Measurements from ENCODE around the gene PNPO. TPM values are rescaled to one million over a fixed set of nuclear protein-coding genes. Genes with fewer than 3 reads are reported as not detected.

PNPO gene
- polyA plus RNA-seq, 1 donor = 9.7 TPM

DNA sequence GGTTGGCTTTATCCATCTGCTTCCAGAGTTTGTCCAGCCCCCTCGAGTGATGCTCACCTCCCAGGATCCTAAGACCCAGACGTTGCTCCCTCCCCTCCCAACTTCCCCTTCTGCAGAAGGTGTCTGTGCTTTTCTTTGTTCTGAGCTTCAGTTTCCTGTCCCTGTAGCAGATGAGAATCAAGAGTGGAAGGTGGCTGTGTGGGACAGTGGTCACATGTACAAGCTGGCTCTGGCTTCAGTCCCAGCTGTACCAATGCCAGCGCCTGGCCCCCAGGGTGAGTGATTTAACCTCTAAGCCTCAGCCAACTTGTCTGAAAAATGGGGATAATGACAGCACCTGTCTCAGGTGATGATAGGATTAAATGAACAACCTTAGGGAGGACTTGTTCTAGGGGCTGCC, 8.6 kb downstream of the PNPO start:
- DNase-seq (ENCODE audit: low read depth) = no peak

DNA sequence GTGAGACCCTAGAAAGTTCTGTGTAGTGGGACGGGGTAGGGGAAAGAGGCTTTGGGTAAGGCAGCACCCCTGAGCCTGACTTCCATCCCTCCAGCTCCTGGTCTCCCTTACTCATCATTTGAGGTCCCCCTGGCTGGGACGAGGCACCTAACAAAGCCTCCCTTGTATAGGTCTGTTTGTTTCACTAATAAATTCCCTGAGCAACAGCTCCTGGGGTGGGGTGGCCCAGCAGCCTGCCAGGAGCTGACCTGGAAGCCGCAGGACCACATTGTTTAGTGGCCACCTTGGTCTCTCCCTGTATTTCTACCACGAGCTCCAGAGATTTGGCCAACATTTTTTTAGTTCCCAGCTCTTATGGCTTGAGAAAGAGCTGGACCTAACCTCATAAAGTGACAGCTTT, 9.1 kb downstream of the PNPO start:
- DNase-seq (ENCODE audit: low read depth) = no peak

DNA sequence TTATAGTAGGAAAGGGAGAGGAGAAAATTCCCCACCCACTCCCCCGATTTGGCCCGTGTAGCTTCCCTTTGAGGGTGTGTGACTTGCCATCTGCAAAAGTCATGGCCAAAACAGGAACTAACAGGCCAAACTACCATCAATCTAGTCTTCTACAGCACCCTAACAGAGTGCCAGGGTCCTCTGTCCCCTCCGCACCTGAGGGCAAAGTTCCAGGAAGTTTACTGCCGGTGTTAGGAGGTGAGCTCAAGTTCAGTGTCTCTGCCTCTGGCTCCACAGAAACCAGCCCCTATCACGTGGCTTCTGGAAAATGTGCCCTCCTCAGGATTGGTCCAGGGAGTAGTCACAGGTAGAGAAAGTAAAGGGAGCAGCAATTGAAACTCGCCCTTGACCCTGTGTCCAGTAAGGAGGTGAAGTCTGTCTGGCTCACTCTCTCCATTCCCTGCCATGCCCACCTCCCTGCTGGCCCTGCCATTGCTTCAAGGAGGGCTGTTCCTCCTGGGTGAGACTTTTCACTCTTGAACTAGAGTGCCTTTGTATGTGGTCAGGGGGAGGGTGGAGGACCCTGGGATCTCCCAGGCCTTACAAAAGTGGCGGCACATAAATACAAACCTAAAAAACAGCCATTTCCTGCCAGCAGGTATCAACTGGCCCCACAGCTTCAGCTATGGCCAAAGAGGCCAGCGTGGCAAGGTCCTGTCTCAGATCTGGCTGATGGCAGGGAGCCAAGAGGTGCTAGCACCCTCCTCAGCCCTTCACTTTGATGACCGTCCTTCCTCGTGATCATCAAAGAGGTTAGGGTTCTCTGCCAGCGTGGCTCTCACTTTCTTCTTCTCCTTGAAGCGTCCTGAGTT, 11.0 kb downstream of the PNPO start:
- no peak for DNase-seq (ENCODE audit: low read depth)

DNA sequence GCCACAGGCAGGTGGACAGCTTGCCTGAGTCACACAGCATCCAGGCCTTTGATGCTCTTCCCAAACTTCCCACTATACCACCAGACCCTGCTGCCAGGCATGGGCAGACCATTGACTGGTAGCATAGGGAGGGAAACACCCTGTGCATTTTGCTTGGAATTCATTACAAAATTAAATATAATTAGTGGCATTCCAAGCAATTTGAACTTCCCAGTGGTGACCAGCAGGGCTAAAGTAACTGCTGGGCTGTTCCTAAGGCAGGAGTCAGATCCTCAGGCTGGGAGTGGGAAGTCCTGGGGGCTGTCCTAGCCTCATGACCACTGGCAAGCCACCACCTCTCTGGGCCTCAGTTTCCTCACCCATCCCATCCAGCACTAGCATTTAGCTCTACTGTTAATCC, 12.5 kb downstream of the PNPO start:
- no peak for DNase-seq (ENCODE audit: low read depth)

DNA sequence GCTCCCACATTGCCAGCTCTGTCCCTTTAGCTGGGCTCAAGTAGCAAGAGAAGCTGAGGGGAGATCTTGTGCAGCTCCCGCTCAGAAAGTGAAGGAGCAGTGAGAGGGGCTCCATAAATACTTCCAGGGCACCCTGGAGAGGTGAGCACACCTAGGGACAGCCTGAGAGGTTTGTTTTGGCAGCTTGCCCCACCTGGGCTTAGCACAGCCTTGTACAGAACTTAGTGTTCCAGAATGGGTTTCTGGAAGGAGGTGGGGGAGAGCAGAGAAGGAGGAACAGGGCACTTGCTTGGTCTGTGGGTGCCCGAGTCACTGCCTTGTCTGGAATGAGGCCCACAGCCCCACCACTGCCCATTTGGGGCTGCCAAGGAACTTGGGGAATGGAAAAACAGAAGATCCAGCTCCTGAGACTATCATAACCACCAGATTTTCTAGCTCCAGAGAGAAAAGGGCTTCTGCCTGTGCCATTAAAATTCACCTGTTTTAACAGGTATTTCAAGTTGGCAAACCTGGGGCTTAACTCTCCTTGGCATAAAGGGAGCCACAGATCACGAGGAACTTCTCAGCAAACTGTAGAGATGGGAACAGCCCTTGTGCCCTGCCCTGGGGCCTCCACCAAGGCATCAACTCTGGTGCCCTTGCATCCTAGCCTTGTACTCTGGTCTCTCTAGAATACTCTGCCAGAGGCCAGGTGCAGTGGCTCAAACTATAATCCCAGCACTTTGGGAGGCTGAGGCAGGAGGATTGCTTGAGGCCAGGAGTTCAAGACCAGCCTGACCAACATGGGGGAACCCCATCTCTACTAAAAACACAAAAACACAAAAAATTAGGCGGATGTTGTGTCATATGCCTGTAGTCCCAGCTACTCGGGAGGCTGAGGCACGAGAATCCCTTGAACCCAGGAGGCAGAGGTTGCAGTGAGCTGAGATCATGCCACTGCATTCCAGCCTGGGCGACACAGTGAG, 14.4 kb downstream of the PNPO start:
- DNase-seq (ENCODE audit: low read depth) = no peak

DNA sequence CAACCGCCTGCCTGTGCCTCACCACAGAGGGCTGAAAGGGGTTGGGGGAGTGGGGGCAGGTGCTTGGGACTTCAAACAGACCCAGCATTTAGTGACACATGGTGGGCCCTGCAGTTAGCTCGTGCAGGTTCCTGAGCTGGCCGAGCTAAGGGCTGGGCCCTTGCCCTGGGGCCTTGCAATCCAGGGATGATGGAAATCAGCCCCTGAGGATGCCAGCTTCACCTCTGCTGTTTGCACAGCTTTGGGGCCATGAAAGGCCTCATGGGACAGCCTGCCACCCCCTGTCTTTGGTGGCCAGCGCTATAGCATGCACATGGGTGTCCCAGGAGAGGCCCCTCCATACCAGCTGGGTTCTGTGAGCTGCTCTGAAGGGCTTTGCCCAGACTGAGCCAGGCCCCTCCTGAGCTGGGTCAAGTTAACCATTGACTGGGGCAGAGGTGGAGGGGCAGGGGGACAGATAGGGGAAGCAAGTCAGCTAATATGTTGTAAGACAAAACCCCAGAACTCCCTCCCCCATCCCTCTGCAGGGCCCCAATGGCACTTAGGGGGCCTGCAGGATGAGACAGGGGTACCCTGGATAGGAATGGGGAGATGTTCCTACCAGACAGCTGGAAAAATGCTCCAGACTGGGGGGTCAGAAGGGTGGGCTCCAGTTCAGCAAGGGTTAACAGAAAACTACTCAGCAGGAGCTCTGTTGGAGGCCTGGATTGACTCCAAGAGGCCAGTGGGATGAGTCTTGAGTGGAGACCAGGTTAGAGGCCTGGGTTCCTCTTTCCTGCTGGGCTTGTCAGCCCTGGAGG, 15.6 kb downstream of the PNPO start:
- no peak for DNase-seq (ENCODE audit: low read depth)

DNA sequence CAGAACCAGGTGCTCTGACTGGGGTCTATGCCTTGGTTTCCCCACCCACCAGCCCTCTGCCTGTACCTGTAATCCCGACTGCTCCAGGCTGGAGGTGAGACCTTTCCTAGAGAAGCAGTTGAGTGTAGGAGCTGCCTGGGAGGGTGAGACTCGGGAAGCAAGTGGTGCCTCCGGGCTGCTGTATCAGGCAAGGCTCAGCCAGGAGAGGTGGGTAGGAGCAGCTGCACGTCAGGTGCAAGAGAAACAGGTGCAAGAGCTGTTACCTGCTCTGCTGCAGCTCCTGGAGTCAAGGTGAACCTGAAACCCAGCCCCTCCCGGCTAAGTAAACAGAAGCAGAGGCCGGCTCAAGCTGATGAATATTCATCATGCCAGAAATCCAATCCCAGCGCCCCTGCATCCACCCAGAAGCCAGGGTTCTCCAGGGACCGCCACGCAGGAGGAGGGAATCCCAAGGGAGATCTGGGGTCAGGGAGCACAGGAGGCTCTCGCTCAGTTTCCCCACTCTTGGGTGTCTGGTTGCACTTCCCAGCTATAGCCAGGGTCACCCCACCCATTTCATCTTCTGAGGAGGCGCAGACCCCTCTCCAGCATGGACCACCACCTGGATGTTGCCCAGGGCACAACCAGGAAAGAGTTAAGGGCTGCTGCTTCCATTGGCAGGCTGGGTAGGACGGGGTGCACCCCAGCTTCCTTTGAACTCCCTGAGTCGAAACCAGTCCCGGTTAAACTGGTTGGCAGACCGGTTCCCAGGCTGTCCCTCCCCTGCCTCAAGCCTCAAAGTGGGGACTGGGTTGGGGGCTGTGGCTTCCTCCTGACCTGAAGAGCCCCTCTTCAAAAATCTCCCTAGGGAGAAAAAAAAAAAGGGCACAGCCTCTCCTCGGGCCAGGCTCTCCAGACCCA, 16.5 kb downstream of the PNPO start, which contains the start of gene PRR15L:
TSS of gene PRR15L (minus strand) at position 293 of the 900 bp plus-strand sequence. CDS start 4,649 bp downstream, outside the sequence.
- DNase-seq (ENCODE audit: low read depth) = no peak

DNA sequence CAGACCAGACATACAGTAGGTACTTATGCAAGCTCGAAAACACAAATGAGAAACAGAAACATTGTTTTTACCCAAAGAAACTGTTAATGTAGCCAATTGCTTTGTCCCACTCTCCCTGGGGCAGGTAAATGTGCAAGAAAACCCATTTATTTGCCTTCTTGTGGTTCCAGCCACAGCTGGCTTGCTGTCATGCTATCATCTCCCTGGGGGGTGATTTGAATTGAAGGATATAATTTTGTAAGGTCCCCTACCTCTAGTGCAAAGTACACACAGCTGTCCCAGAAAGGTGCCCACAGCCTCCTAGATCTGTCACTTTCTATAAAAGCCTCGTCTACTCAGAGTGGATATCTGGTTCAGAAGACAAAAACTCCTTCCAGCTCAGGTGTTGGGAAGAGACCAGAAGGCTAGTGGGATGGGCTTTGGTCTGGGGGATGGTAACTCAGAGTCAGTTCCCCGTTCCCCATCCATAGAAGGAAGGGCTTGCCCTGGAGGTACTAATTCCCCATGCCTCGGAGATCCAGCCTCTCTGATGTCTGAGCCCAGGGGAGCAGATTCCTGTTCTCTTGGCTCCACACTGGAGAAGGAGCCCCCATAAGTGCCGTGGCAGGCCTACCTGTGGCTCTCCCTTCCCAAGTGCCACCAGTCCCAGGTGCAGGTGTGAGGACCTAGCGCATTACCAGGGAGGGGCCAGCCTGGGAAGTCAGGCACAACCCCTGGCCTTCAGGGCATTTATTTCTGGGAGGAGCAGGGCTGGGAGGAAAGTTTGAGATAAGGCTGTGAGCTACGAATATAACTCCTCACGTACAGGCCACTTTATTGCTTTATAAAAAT, 18.7 kb downstream of the PNPO start:
- no peak for DNase-seq (ENCODE audit: low read depth)

DNA sequence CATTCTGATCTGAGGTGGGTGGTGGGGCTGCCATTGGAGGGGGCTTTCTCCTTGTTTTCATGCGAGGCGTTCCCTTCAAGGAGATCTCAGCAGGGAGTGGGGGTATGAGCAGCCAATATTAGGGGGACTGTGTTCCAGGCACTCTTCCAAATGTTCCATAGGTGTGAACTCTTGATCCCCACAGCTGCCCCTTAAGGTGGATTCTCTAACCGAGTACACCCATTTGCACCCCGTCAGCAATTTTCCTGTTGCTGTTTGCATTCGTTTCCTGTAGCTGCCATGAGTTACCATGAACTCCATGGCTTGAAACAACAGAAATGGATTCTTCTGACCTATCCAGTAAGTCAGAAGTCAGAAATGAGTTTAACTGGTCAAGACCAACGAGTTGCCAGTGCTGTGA, 20.0 kb downstream of the PNPO start:
- DNase-seq (ENCODE audit: low read depth) = no peak

DNA sequence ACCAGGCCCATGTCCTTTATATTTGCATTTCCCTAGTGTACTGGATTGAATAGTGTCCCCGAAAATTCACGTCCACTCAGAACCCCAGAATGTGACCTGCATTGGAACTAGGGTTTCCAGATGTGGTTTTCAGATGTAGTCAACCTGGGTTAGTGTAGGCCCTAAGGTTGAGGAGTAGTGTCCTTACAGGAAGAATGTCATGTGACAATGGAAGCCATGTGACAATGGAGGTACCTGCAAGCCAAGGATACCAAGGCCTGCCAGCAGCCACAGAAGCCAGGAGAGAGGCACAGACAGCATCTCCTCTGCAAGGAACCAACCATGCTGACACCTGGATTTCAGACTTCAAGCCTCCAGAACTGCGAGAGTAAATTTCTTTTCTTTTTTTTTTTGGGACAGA, 21.5 kb downstream of the PNPO start:
- no peak for DNase-seq (ENCODE audit: low read depth)

DNA sequence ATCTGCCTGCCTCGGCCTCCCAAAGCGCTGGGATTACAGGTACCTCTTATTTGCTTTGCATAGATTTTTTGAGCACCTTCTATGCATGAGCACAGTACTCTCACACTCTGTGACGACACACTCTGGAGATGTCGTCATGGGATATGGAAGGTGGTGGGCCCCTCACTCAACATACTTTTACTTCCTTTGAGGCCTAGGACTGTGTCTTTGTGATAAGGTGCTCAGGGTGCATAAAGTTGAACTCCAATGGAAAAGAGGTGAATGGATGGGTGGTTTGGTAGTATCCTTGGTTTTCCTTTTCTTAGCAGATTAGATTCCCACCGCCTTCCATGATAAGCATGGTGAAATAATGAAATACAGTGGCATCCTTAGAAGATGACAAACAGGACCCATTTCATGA, 23.5 kb downstream of the PNPO start:
- DNase-seq (ENCODE audit: low read depth) = no peak

DNA sequence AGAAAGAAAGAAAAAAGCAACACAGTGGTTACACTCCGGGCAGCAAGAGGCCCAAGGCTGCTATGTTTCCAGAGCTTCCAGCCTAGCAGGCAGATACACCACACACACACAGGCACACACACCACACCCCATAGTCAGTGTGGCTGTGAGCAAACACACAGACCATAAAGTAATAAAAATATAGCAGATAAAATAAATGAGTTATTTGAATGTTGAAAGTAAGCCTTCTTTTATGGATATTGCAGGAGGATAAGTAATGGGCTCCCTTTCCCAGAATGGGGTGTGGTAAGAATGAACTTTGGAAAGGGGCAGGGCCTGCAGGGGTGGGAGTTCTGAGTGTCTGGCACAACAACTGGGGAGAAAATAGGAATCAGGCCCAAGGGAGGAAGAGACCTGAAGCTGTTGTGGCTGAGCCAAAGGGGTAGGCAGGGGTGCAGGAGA, 24.7 kb downstream of the PNPO start:
- DNase-seq (ENCODE audit: low read depth) = no peak

DNA sequence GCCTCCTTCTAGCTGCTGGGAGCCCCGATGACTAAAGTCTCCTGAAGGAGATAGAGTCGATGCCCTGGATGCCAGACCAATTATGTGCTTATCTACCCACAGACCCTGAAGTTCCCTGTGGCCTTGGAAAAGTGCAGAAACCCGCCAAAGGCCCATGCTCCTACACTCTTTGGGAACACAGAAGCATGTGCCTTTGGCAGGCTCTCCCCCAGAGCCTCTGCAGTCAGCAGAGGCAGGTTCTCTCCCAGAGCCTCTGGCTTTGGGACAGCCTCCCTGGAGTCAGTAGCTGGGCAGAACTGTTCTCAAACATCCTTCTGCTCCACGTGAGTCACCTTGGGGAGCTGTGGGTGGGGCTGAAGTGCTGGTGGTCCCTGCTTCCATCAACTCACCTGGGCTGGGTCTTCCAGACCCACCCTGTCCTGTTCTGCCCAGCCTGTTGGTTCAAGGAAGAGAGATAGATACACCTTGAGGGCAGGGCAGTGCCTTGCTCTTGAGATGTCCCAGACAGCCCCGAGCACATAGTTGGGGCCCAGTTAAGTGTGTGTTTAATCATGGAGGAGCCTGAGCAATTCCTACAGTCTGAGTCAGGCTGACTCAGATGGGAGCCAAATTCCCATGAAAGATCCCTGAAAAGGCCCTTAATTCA, 26.4 kb downstream of the PNPO start:
- DNase-seq (ENCODE audit: low read depth) = no peak

DNA sequence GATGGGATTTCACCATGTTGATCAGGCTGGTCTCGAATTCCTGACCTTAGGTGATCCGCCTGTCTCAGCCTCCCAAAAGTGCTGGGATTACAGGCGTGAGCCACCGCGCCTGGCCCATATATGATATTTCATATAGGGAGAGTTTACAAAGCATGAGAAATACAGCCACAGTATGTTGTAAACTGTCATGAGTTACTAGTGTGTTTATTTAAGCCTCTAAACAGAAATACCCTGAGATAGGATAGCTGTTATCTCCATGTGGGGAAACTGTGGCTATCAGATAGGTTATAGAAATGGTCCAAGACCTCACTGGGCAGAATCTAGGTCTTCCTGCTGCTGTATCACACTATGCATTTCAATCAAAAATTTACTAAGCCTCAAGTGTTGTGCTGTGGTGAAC, 27.5 kb downstream of the PNPO start:
- DNase-seq (ENCODE audit: low read depth) = no peak

DNA sequence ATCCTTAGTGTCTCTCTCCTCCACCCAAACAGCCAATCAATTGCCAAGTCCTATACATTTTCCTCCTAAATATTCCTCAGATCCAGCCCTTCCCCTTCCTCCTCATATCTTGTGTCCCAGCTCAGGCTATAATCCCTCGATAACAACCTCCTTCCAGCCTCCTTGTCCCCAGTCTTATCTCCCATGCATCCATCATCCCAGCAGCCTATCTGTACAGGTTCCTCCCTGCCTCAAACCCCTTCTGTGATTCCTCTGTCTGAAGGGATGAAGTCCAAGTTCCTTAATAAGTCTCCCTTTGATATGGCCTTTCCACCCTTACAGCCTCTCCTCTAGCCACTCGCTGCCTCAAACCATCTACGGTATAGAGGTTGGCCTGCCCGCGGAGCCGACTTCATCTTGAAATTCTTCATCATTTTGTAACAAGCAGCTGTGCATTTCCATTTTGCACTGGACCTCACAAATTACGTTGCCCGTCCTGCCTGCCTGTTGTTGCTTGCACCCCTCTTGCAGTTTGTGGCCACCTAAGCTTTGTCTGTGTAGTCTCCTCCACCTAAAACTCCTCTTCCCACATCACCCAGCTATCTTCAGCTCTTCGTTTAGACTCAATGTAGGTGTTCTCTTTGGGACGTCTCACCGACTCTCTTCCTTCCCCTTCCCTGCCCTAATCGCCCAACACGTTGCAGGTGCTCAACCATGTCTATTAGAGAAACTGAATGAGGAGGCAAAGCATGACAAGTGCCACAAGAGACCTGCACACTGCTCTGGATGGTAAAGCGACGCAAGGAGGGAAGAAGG, 28.8 kb downstream of the PNPO start:
- no peak for DNase-seq (ENCODE audit: low read depth)

DNA sequence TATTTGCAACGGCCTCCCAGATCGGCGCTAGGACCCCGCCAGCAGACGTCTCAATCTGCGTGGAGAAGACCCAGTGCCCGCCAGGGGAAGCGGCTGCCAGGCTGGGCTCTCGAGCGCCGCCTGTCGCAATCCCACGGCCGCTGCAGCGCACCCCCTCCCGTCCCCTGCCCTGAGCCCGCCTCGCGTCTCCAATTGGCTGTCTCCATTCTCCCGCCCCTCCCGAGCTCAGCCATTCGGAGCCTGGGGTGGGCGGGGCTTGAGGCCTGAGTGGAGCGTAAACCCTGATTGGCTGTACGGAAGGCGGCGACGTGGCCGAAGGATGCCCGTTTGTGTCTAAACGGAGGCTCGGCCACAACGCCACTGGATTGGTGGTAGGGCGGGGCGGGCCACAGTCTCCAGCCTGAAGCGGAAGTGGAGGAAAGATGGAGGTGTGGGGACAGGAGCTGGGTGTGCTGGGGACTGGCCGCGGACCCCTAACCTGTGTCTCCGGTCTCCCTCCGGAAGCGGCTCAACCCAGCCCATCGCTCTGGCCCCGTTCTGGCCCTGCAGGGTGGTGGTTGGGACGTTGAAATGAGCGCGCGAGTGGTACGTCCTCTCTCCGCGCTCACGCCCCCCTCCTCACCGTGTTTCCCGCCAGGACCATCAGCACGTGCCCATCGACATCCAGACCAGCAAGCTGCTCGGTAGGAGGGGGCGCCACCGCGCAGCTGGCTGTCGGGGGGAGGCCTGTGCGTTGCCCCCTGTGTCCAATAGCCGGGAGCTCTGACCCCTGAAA, 29.5 kb downstream of the PNPO start, which contains the start of gene CDK5RAP3:
TSS of gene CDK5RAP3 (plus strand) at position 389 of the 775 bp plus-strand sequence. CDS start at position 423, 34 bp downstream.
- peak; percentile 97 for DNase-seq (ENCODE audit: low read depth)

DNA sequence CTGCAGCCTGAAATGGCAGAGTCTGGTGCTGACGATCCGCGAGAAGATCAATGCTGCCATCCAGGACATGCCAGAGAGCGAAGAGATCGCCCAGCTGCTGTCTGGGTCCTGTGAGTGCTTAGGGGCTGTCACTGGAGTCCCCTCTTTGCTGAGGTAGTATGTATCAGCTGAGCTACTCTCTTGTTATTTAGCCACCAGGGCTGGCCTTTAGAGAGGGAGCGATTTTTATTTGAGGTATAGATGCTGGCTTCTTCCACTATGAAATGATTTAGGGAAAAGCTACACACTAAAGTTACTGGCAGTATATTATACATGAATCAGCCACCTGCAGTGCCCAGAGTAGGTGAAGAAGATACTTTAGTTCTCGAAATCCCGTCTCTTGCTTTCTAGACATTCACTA, 32.2 kb downstream of the PNPO start:
- DNase-seq (ENCODE audit: low read depth) = no peak
